GM12874 (cell line): ENCODE measurements around the gene CAPZA2.

Experiments
- CTCF ChIP-seq: IDR thresholded peaks from 2 replicates; pipeline ENCODE4 v1.5.1; 2011; ENCODE audit warnings: low read depth, mild to moderate bottlenecking, control low read depth, low read length, moderate library complexity; ENCODE audit not compliant: insufficient read depth

The CAPZA2 gene

DNA sequence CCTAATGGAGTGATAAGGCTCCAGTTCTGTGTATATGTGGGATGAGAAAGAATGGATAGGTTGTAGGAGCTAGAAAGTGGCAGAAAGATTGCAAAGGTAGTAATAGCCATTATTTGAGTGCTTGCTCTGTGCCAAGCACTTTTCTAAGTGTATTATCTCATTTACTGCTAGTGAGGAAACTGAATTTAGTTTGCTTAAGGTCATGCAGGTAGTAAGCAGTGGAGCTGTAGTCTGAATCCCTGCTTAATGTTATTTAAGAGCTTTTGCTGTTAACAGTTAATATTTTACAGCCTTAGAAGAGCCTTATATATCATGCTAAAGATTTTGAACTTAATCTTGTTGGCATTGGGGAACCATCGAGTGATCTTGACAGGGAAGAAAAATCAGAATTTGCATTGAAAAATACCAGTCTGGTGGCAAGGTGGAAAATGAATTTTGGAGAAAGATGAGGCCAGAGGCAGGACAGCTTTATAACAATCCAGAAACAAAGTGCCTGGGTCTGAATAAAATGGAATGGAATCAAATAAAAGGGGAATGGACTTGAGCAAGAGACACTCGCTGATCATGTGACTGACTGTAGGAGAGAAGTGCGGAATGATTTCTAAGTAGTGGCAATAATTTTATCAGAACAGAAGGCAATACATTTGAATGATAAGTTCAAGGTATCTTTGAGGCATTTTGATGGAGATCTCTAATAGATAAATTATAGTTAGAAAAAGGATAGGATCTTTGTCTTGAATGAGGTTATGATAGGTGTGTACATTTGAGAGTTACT is 15.2 kb downstream of the CAPZA2 start:
- no peak for TF ChIP-seq CTCF

DNA sequence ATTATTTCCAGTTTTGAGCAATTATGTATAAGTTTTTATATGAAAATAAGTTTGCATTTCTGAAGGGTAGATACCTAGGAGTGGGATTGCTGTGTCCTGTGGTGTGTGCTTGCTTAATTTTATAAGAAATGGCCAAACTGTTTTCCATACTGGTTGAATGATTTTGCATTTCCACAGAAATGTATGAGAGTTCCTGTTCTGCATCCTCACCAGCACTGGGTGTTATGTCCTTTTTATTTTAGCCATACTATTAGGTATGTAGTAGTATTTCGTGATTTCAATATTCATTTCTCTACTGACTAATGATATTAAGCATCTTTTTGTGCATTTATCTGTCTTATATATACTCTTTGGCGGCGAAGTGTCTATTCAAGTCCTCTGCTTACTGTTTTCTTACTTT is 22.3 kb downstream of the CAPZA2 start:
- no peak for TF ChIP-seq CTCF

- no peak for TF ChIP-seq CTCF
These were observed 23.3 kb downstream of the CAPZA2 start for GRCh38 chr7:116885724-116886123.

DNA sequence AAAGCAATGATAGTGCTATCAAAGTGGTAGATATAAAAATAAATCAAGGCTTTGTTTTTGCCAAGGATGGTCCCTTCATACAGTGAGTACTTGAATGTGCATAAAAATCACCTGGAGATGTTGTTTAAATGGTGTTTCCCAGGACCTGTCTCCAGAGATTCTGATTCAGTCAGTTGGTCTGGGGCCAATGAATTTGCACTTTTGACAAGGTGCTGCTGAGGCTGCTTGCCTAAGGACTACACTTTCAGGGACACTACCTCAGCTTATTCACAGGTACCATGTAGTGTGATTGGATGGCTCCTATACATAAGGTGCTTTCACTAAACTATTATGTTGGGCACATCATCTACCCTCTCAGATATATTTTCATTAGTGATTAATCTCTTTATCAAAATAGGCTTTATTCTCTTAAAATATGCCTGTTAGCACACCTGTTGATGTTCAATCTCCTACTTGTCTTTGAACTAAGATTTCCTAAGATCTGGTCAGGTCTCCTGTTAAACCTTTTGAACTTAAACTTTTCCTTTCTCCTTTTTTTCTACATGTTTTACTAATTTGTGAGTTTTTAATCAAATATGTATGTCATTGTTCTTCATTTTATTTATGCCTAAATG is 24.3 kb downstream of the CAPZA2 start:
- TF ChIP-seq CTCF = no peak

DNA sequence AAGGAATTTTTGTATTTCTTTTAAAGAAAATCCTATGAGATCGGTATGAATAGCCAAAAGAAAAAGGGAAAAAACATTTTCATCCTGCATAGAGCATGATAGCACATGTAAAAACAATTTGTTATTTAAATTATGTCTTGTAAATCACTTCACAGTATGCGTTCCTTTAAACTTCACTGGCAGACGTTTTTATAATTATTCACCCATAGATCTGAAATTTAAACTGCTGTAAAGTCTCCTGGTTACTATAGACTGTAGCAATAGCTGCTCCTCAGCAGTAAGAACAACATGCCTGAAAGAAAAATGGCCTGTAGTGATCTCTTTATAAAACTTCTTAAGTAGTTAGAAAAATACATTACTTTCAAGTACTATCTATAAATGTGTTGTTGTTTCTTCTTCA is 26.5 kb downstream of the CAPZA2 start:
- TF ChIP-seq CTCF = no peak

GRCh38 chr7:116895849-116896248 is 33.5 kb downstream of the CAPZA2 start:
- TF ChIP-seq CTCF = no peak

GRCh38 chr7:116897661-116898060 is 35.3 kb downstream of the CAPZA2 start:
- no peak for TF ChIP-seq CTCF
